NT2/D1 (cell line): ENCODE results near the gene TEX101.

Source experiments
- DNase-seq: peaks from one replicate; pipeline ENCODE4 v3.0.0-alpha.2; 2011; ENCODE audit warnings: low read depth, low spot score
- H3K27me3 ChIP-seq: 2 replicates; pipeline ENCODE4 v1.6.0; 2011; ENCODE audit warnings: mild to moderate bottlenecking; ENCODE audit not compliant: insufficient read length, insufficient read depth
- H3K36me3 ChIP-seq: 2 replicates; pipeline ENCODE4 v1.6.1; 2011; ENCODE audit warnings: mild to moderate bottlenecking, low read length, mixed read lengths; ENCODE audit not compliant: insufficient read depth, insufficient read length
- H3K4me1 ChIP-seq: 2 replicates; pipeline ENCODE4 v1.5.1; 2011; ENCODE audit not compliant: insufficient read depth, insufficient read length
- H3K4me3 ChIP-seq: 2 replicates; pipeline ENCODE4 v1.5.1; 2011; ENCODE audit warnings: low read depth; ENCODE audit not compliant: insufficient read length
- H3K9ac ChIP-seq: 2 replicates; pipeline ENCODE4 v1.6.0; 2011; ENCODE audit warnings: low read depth; ENCODE audit not compliant: insufficient read length
- H3K9me3 ChIP-seq: 2 replicates; pipeline ENCODE4 v1.5.1; 2011; ENCODE audit warnings: mild to moderate bottlenecking, low read length; ENCODE audit not compliant: insufficient read depth
- SUZ12 ChIP-seq: IDR thresholded peaks from 2 replicates; pipeline ENCODE4 v1.6.1; 2011; ENCODE audit not compliant: insufficient read length, insufficient read depth; ENCODE audit errors: extremely low read depth
- YY1 ChIP-seq: IDR thresholded peaks from 2 replicates; pipeline ENCODE4 v1.6.1; 2011; ENCODE audit not compliant: insufficient read length, insufficient read depth
- ZNF274 ChIP-seq: IDR thresholded peaks from 2 replicates; pipeline ENCODE4 v1.6.1; 2011; ENCODE audit warnings: mild to moderate bottlenecking, low read depth, low read length

The TEX101 gene

DNA sequence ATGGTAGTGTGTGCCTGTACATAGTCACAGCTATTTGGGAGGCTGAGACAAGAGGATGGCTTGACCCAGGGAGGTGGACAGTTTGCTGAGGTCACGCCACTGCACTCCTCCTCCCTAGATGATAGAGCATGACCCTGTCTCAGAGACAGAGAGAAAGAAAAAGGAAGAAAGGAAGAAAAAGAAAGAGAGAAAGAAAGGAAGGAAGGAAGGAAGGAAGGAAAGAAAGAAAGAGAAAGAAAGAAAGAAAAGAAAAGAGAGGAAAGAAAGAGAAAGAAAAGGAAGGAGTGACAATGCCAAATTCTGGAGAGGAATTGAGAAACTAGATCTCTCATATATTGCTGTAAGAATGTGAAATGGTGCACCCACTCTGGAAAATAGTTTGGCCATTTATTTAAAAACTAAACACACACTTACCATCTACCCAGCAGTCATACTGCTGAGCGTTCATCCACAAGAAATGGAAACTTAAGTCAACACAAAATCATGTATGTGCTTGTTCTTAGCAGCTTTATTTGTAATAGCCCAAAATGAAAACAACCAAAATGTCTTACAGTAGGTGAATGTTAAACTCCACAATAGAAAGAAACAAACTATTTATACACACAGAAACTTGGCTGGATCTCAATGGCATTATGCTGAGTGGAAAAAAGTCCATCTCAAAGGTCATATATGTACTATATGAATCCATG lies 7.5 kb downstream of the TEX101 start:
- Histone ChIP-seq H3K4me1 (no peaks in the 10 kb centered on the region), H3K4me3 (no peak overlapping the region), H3K27me3 (no peaks in the 10 kb centered on the region), H3K36me3 (no peaks in the 10 kb centered on the region), H3K9me3 (peaks cover 9% of the 10 kb centered on the region; the same call in 1 of the 2 replicates), H3K9ac (no peak overlapping the region)
- DNase-seq, result no peak
- no peak for TF ChIP-seq SUZ12
- TF ChIP-seq ZNF274, result no peak
- no peak for TF ChIP-seq YY1

DNA sequence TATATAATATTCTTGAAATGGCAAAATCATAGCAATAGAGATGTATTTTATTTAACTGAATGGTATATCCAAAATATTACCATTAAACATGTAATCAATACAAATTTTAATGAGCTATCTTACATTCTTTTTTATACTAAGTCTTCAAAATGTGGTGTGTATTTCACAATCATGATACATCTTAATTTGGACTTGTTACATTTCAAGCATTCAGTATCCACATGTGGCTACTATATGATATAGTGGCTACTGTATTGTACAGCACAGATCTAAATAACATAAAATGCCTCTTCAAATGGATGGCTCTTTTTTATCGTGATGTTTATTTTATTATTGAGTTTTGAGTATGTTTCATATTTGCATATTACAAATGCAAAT lies 8.0 kb downstream of the TEX101 start:
- Histone ChIP-seq H3K9ac (no peak overlapping the region), H3K36me3 (no peaks in the 10 kb centered on the region), H3K4me3 (no peak overlapping the region), H3K4me1 (no peaks in the 10 kb centered on the region), H3K27me3 (no peaks in the 10 kb centered on the region), H3K9me3 (peaks cover 9% of the 10 kb centered on the region; the same call in 1 of the 2 replicates)
- TF ChIP-seq SUZ12 (no peak), YY1 (no peak), ZNF274 (no peak)
- no peak for DNase-seq

DNA sequence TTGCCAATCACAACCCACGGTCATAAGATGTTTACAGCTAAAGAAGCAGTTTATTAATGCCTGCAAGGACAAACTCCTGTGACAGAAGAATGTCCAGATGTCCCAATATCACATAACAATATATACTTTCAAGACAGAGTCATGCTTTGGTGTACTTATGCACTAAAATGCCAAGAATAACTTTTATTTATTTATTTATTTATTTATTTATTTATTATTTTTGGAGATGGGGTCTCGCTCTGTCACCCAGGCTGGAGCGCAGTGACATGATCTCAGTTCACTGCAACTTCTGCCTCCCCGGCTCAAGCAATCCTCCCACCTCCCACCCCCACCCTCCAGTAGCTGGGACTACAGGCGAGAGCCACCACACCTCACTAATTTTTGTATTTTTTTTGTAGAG lies 9.1 kb downstream of the TEX101 start:
- H3K27me3 ChIP-seq, result no peaks in the 10 kb centered on the region
- no peak overlapping the region for H3K4me3 ChIP-seq
- no peaks in the 10 kb centered on the region for H3K4me1 ChIP-seq
- H3K36me3 ChIP-seq, result no peaks in the 10 kb centered on the region
- no peak overlapping the region for H3K9ac ChIP-seq
- peaks cover 7% of the 10 kb centered on the region; the same call in 1 of the 2 replicates for H3K9me3 ChIP-seq
- DNase-seq, result no peak
- TF ChIP-seq YY1, result no peak
- no peak for TF ChIP-seq SUZ12
- no peak for TF ChIP-seq ZNF274

DNA sequence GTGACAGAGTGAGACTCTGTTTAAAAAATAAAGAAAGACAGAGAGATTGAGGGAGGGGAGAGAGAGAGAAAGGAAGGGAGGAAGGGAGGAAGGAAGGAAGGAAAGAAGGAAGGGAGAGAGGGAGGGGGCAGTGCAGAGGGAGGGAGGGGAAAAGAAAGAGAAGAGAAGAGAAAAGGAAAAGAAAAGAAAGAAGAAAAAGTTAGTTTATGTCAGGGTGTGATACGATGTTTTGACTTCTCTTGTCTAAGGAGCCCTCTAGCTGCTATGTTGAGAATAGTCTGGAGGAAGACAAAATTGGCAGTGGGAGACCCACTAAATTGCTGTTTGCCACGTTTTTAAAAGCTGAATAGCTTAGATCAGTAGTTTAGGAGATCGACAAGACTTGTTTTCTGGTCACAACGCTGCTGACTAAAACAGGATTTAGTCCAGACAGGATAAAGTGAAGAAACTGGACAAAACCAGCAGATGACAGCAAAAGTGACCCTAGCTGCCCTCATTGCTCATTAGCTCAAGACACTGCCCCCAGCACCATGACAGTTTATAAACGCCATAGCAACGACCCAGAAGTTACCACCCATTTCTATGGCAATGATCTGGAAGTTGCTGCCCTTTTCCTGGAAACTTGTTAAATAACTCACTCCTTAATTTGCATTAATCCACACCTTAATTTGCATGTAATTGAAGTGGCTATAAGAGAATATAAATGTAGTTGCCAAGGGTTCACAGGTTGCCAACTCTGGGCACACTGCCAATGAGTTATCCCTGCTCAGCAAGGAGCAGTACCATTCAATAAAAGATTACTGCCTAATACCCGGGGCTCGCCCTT lies 11.1 kb downstream of the TEX101 start:
- H3K9me3 ChIP-seq, result no peaks in the 10 kb centered on the region
- H3K4me1 ChIP-seq, result no peaks in the 10 kb centered on the region
- no peak overlapping the region for H3K4me3 ChIP-seq
- H3K27me3 ChIP-seq, result no peaks in the 10 kb centered on the region
- no peaks in the 10 kb centered on the region for H3K36me3 ChIP-seq
- DNase-seq, result no peak
- H3K9ac ChIP-seq, result no peak overlapping the region
- TF ChIP-seq YY1 (no peak), ZNF274 (no peak), SUZ12 (no peak)

DNA sequence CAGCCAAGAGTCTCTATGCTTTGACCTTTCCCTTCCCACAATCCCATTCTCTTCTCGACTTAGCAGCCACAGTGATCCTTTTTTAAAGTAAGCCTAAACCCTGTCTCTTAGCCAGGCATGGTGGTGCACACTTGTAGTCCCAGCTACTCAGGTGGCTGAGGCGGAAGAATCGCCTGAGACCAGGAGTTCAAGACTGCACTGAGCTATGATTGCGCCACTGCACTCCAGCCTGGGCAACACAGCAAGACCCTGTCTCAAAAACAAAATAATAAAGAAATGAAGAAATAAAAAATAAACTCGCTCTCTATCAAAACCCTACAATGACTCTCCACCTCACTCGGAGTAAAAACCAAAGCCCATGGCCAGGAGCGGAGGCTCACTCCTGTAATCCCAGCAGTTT lies 14.7 kb downstream of the TEX101 start:
- H3K4me1 ChIP-seq, result no peaks in the 10 kb centered on the region
- H3K9ac ChIP-seq, result no peak overlapping the region
- no peak for TF ChIP-seq ZNF274
- TF ChIP-seq YY1, result no peak
- no peak for TF ChIP-seq SUZ12
- H3K27me3 ChIP-seq, result no peaks in the 10 kb centered on the region
- DNase-seq, result no peak
- no peaks in the 10 kb centered on the region for H3K36me3 ChIP-seq
- no peaks in the 10 kb centered on the region for H3K9me3 ChIP-seq
- no peak overlapping the region for H3K4me3 ChIP-seq

DNA sequence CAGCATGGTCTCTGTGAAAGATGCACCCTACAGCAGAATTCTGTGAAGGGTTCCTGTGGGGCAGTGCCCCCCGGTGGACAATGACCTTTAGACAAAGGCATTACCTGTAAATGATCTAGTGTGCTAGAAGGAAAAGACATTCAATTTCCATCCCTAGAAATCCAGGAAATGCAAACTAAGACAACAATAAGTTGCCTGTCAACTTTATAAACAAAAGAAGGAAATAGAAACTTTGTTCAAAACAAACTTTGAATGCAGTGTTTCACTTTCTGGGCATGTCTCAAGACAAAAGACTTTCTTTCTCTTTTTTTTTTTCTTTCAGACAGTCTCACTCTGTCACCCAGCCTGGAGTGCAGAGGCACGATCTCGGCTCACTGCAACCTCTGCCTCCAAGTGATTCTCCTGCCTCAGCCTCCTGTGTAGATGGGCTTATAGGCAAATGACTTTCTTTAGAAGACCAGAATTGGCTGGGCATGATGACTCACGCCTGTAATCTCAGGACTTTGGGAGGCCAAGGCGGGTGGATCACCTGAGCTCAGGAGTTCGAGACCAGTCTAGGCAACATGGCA lies 15.5 kb downstream of the TEX101 start:
- H3K36me3 ChIP-seq, result no peaks in the 10 kb centered on the region
- no peak for DNase-seq
- no peak overlapping the region for H3K4me3 ChIP-seq
- H3K9me3 ChIP-seq, result no peaks in the 10 kb centered on the region
- H3K4me1 ChIP-seq, result no peaks in the 10 kb centered on the region
- H3K27me3 ChIP-seq, result no peaks in the 10 kb centered on the region
- TF ChIP-seq ZNF274 (no peak), SUZ12 (no peak), YY1 (no peak)
- no peak overlapping the region for H3K9ac ChIP-seq

DNA sequence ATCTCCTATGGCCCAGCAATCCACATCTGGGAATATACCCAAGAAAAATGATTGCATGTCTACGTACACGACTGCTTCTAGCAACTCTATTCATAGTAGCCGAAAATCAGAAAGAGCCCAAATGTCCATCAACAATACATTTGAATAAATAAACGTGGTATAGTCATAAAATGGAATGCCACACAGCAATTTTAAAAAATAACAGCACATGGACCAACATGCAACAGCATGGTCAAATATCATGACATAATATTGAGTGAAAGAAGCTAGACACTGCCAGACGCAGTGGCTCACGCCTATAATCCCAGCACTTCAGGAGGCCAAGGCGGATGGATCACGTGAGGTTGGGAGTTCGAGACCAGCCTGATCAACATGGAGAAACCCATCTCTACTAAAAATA lies 16.3 kb downstream of the TEX101 start:
- Histone ChIP-seq H3K4me3 (no peak overlapping the region), H3K9ac (no peak overlapping the region), H3K27me3 (no peaks in the 10 kb centered on the region), H3K9me3 (no peaks in the 10 kb centered on the region), H3K36me3 (no peaks in the 10 kb centered on the region), H3K4me1 (no peaks in the 10 kb centered on the region)
- no peak for DNase-seq
- TF ChIP-seq YY1 (no peak), ZNF274 (no peak), SUZ12 (no peak)
